ENCODE measurements around the gene ATCAY. TPM values are rescaled to one million over a fixed set of nuclear protein-coding genes. Genes with fewer than 3 reads are reported as not detected.

ATCAY gene
- total RNA-seq, 1 experiment from 2014 or later: not detected

DNA sequence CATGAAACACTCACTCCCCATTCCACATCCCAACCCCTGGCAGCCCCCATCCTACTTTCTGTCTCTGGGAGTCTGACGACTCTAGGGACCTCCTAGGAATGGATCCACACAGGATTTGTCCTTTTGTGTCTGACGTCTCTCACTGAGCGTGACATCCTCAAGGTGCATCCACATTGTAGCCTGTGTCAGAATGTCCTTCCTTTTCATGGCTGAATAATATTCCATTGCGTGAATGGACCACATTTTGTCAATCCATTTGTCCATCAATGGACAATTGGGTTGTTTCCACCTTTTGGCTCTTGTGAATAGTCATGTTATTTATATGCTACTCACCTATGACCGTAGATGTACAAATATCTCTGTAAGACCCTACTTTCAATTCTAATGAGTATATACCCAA lies 35.5 kb downstream of the ATCAY start:
- no peaks in the 10 kb centered on the region for H3K27me3 ChIP-seq (ENCODE audit: low read length)
- no peak overlapping the region for H3K9ac ChIP-seq (ENCODE audit: low read length)
- no peaks in the 10 kb centered on the region for H3K36me3 ChIP-seq (ENCODE audit: insufficient read depth, low read length)
- H3K4me3 ChIP-seq (ENCODE audit: low read length): no peak overlapping the region
- H3K4me1 ChIP-seq (ENCODE audit: low read length): no peaks in the 10 kb centered on the region
- no peaks in the 10 kb centered on the region for H4K20me1 ChIP-seq (ENCODE audit: insufficient read depth, low read depth, low read length)
- no peak for DNase-seq
- no peaks in the 10 kb centered on the region for H3K9me3 ChIP-seq (ENCODE audit: low read length)
- H3K4me2 ChIP-seq (ENCODE audit: low read depth, low read length, poor library complexity, severe bottlenecking): no peak overlapping the region
- no peaks in the 10 kb centered on the region for H3K79me2 ChIP-seq (ENCODE audit: low read length)
- no peaks in the 10 kb centered on the region for H3K9me2 ChIP-seq (replicated peaks; ENCODE audit: insufficient read depth, low read length)
- H3K27ac ChIP-seq (ENCODE audit: low read length): no peak overlapping the region
- no peak overlapping the region for H2AFZ ChIP-seq (ENCODE audit: low read length)

DNA sequence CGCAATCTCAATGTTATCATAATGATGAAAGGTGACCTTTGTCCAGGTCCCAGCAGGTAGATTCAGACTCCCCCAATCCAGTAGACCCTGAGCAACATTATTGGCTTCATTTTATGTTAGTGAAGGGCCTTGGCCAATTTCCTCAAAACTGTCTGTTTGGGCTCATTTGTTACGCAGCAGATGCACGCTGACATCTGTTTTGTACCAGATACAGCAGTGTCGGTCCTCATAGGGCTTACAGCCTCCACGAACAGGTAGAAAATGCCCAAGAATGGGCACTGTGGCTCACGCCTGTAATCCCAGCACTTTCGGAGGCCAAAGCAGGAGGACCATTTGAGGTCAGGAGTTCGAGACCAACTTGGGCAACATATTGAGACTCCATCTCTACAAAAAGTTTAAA lies 39.3 kb downstream of the ATCAY start:
- no peak for DNase-seq
- no peak overlapping the region for H2AFZ ChIP-seq (ENCODE audit: low read length)
- H3K9ac ChIP-seq (ENCODE audit: low read length): no peak overlapping the region
- no peak overlapping the region for H3K4me2 ChIP-seq (ENCODE audit: low read depth, low read length, poor library complexity, severe bottlenecking)
- no peaks in the 10 kb centered on the region for H4K20me1 ChIP-seq (ENCODE audit: insufficient read depth, low read depth, low read length)
- H3K27me3 ChIP-seq (ENCODE audit: low read length): no peaks in the 10 kb centered on the region
- H3K27ac ChIP-seq (ENCODE audit: low read length): no peak overlapping the region
- 0 out of 2 replicates have a peak, but pooled peaks cover 3% of the 10 kb centered on the region for H3K36me3 ChIP-seq (ENCODE audit: insufficient read depth, low read length)
- H3K79me2 ChIP-seq (ENCODE audit: low read length): no peaks in the 10 kb centered on the region
- no peak overlapping the region for H3K4me3 ChIP-seq (ENCODE audit: low read length)
- peaks cover 3% of the 10 kb centered on the region; the same call in 1 of the 2 replicates for H3K9me3 ChIP-seq (ENCODE audit: low read length)
- no peaks in the 10 kb centered on the region for H3K9me2 ChIP-seq (replicated peaks; ENCODE audit: insufficient read depth, low read length)
- no peaks in the 10 kb centered on the region for H3K4me1 ChIP-seq (ENCODE audit: low read length)

DNA sequence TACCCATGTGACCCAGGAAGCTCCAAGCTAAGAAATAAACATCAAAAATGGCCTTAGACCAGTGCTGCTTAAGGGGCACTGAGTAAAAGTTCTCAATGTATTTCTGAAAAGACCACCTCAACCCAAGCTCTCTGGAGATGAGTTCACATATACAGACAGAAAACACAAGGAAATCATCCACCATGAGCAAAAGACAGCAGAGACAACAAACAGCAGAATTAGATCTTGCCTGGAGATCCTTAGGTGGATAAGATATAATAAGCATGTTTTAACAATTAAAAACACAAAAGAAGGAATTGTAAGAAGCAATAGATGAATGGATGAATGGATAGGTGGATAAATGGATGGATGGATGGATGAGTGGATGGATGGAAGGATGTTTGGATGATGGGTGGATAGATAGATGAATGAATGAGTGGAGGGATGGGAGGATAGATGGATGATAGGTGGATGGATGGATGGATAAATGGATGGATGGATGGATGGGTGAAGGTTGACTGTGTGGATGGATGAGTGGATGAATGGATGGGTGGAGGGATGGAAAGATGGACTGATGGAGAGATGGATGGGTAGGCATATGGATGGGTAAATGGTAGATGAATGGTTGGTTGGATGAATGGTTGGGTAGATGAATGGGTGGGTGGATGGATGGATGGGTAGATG lies 42.7 kb downstream of the ATCAY start:
- Histone ChIP-seq H3K79me2 (ENCODE audit: low read length) (no peaks in the 10 kb centered on the region), H3K4me3 (ENCODE audit: low read length) (no peak overlapping the region), H3K9me3 (ENCODE audit: low read length) (peaks cover 3% of the 10 kb centered on the region; the same call in 1 of the 2 replicates), H3K9me2 (replicated peaks; ENCODE audit: insufficient read depth, low read length) (no peaks in the 10 kb centered on the region), H3K4me1 (ENCODE audit: low read length) (no peaks in the 10 kb centered on the region), H3K27me3 (ENCODE audit: low read length) (no peaks in the 10 kb centered on the region), H2AFZ (ENCODE audit: low read length) (no peak overlapping the region), H3K4me2 (ENCODE audit: low read depth, low read length, poor library complexity, severe bottlenecking) (no peak overlapping the region), H3K27ac (ENCODE audit: low read length) (no peak overlapping the region), H4K20me1 (ENCODE audit: insufficient read depth, low read depth, low read length) (no peaks in the 10 kb centered on the region), H3K9ac (ENCODE audit: low read length) (no peak overlapping the region), H3K36me3 (ENCODE audit: insufficient read depth, low read length) (0 out of 2 replicates have a peak, but pooled peaks cover 3% of the 10 kb centered on the region)
- DNase-seq: no peak

DNA sequence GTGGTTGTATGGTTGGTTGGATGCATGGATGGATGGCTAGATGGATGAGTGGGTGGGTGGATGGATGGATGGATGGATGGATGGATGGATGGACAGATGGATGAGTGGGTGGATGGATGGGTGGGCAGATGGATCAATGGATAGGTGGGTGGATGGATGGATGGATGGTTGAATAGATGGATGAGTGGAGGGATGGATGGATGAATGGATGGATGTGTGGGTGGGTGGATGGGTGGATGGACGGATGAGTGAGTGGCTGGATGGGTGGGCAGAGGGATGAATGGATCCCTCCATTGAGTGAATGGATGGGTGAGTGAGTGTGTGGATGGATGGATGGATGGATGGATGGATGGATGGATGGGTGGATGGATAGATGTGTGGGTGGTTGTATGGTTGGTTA lies 43.4 kb downstream of the ATCAY start:
- Histone ChIP-seq H3K9me3 (ENCODE audit: low read length) (peaks cover 3% of the 10 kb centered on the region; the same call in 1 of the 2 replicates), H3K4me3 (ENCODE audit: low read length) (no peak overlapping the region), H3K4me2 (ENCODE audit: low read depth, low read length, poor library complexity, severe bottlenecking) (no peak overlapping the region), H3K36me3 (ENCODE audit: insufficient read depth, low read length) (0 out of 2 replicates have a peak, but pooled peaks cover 3% of the 10 kb centered on the region), H3K9ac (ENCODE audit: low read length) (no peak overlapping the region), H3K27ac (ENCODE audit: low read length) (no peak overlapping the region), H3K4me1 (ENCODE audit: low read length) (no peaks in the 10 kb centered on the region), H3K27me3 (ENCODE audit: low read length) (no peaks in the 10 kb centered on the region), H2AFZ (ENCODE audit: low read length) (no peak overlapping the region), H3K9me2 (replicated peaks; ENCODE audit: insufficient read depth, low read length) (no peaks in the 10 kb centered on the region), H4K20me1 (ENCODE audit: insufficient read depth, low read depth, low read length) (no peaks in the 10 kb centered on the region), H3K79me2 (ENCODE audit: low read length) (no peaks in the 10 kb centered on the region)
- DNase-seq: no peak

DNA sequence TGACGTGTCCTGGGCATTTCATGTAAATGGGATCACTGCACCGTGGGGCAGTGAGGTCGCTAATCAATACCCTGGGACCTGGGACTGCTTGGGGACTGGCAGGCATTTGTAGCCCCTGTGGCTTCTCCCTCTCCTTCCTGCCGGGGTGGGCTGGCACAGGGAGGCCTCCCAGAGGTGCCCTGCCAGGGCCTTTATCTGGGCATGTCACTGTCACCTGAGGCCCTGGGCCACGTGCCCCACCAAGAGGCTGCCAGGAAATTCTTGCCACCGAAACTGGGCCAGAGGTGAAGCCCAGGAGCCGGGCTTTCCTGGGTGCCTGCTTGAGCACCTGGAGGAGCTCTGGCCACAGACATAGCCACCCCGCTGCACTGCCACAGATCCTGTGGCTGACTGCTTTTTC lies 50.6 kb downstream of the ATCAY start:
- Histone ChIP-seq H3K27me3 (ENCODE audit: low read length) (no peaks in the 10 kb centered on the region), H3K9ac (ENCODE audit: low read length) (no peak overlapping the region), H3K36me3 (ENCODE audit: insufficient read depth, low read length) (no peaks in the 10 kb centered on the region), H3K4me3 (ENCODE audit: low read length) (no peak overlapping the region), H4K20me1 (ENCODE audit: insufficient read depth, low read depth, low read length) (no peaks in the 10 kb centered on the region), H3K27ac (ENCODE audit: low read length) (no peak overlapping the region), H3K9me2 (replicated peaks; ENCODE audit: insufficient read depth, low read length) (no peaks in the 10 kb centered on the region), H2AFZ (ENCODE audit: low read length) (no peak overlapping the region), H3K4me2 (ENCODE audit: low read depth, low read length, poor library complexity, severe bottlenecking) (no peak overlapping the region), H3K4me1 (ENCODE audit: low read length) (no peaks in the 10 kb centered on the region), H3K79me2 (ENCODE audit: low read length) (no peaks in the 10 kb centered on the region), H3K9me3 (ENCODE audit: low read length) (no peaks in the 10 kb centered on the region)
- DNase-seq: no peak

DNA sequence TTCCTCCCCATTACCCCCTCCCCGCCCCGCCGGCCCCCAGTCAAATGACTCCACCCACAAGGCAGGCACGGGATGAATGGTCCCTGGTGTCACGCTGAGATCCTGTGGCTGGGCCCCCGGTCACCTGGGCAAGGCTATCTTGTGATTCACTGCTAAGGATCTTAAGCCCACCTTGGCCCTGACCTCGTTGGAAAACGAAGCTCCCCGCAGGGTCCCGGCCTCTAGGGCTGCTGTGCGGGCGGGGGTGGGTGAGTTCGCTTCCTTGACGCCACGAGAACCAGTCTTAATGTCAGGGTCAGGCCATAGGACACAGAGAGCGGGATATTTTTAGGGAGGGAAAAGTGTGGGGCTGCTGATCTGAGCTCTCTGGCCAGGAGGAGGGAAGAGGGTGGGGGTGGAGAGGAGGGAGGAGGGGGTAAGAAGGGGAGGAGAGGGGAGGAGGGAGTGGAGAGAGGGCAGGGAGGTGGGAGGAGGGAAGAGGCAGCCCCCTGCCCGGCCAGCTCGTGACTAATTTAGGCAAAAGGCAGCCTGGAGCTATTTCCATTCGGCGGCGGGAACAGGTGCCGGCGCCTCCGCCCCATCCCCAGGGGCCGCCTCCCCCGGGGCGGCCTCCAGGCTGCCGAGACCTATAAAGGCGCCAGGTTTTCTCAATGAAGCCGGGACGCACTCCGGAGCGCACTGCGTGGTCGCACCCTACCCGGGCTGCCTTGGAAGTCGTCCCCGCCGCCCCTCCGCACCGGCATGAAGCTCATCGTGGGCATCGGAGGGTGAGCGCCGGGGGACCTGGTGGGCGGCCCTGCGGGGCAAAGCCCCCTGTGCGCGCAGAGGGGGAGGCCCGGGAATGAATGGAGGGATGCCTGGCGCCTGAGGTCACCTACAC lies 52.7 kb downstream of the ATCAY start, which contains the start of gene NMRK2:
TSS of gene NMRK2 (plus strand) at position 139 of the 880 bp plus-strand sequence. CDS start at position 742, 603 bp downstream.
- Histone ChIP-seq H3K79me2 (ENCODE audit: low read length) (no peaks in the 10 kb centered on the region), H3K9me3 (ENCODE audit: low read length) (no peaks in the 10 kb centered on the region), H3K36me3 (ENCODE audit: insufficient read depth, low read length) (no peaks in the 10 kb centered on the region), H3K4me2 (ENCODE audit: low read depth, low read length, poor library complexity, severe bottlenecking) (no peak within 1 kb of the TSS), H3K4me3 (ENCODE audit: low read length) (no peak within 1 kb of the TSS), H3K4me1 (ENCODE audit: low read length) (no peaks in the 10 kb centered on the region), H2AFZ (ENCODE audit: low read length) (no peak within 1 kb of the TSS), H3K9me2 (replicated peaks; ENCODE audit: insufficient read depth, low read length) (no peaks in the 10 kb centered on the region), H3K27ac (ENCODE audit: low read length) (no peak within 1 kb of the TSS), H4K20me1 (ENCODE audit: insufficient read depth, low read depth, low read length) (no peaks in the 10 kb centered on the region), H3K27me3 (ENCODE audit: low read length) (no peaks in the 10 kb centered on the region), H3K9ac (ENCODE audit: low read length) (no peak within 1 kb of the TSS)
- DNase-seq: no peak

DNA sequence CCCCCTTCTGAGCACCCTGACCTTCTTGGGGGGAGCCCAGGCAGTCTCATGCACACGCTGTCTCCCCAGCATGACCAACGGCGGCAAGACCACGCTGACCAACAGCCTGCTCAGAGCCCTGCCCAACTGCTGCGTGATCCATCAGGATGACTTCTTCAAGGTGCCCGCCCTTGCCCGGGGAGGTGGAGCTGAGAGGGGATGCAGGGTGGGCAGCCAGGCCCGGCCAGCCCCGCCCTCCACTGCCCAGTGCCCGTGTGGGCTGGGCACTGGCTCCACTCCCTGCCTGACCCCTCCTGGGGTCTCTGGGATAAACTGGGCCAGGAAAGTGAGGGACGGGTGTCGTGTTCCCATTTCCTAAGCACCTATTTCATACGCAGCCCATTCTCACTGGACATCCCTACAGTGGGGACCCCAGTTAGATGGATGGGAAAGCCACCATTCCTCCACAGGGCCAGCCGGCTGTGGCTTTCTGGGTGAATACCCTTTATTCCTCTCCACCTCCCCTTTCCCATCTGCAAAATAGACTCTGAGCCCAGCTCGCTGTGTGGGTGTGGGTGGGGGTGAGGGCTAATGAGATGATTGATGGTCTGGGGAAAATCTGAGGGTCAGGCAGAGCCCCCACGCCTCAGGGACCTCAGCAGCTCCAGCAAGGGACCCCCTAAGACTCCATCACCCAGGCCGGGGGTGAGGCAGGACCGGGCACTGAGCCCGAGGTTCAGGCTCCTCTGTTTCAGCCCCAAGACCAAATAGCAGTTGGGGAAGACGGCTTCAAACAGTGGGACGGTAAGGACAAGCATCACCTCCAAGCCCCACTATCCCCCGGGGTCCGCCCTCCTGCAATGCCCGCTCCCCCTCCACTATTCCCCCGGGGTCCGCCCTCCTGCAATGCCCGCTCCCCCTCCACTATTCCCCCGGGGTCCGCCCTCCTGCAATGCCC lies 56.3 kb downstream of the ATCAY start:
- H3K79me2 ChIP-seq (ENCODE audit: low read length): no peaks in the 10 kb centered on the region
- no peaks in the 10 kb centered on the region for H3K9me2 ChIP-seq (replicated peaks; ENCODE audit: insufficient read depth, low read length)
- no peak overlapping the region for H3K27ac ChIP-seq (ENCODE audit: low read length)
- no peak for DNase-seq
- H3K4me2 ChIP-seq (ENCODE audit: low read depth, low read length, poor library complexity, severe bottlenecking): no peak overlapping the region
- H2AFZ ChIP-seq (ENCODE audit: low read length): no peak overlapping the region
- H3K4me3 ChIP-seq (ENCODE audit: low read length): no peak overlapping the region
- no peaks in the 10 kb centered on the region for H3K4me1 ChIP-seq (ENCODE audit: low read length)
- H3K9me3 ChIP-seq (ENCODE audit: low read length): no peaks in the 10 kb centered on the region
- H3K9ac ChIP-seq (ENCODE audit: low read length): no peak overlapping the region
- no peaks in the 10 kb centered on the region for H3K27me3 ChIP-seq (ENCODE audit: low read length)
- no peaks in the 10 kb centered on the region for H3K36me3 ChIP-seq (ENCODE audit: insufficient read depth, low read length)
- no peaks in the 10 kb centered on the region for H4K20me1 ChIP-seq (ENCODE audit: insufficient read depth, low read depth, low read length)
